ENCODE results near the gene AK9.

DNA sequence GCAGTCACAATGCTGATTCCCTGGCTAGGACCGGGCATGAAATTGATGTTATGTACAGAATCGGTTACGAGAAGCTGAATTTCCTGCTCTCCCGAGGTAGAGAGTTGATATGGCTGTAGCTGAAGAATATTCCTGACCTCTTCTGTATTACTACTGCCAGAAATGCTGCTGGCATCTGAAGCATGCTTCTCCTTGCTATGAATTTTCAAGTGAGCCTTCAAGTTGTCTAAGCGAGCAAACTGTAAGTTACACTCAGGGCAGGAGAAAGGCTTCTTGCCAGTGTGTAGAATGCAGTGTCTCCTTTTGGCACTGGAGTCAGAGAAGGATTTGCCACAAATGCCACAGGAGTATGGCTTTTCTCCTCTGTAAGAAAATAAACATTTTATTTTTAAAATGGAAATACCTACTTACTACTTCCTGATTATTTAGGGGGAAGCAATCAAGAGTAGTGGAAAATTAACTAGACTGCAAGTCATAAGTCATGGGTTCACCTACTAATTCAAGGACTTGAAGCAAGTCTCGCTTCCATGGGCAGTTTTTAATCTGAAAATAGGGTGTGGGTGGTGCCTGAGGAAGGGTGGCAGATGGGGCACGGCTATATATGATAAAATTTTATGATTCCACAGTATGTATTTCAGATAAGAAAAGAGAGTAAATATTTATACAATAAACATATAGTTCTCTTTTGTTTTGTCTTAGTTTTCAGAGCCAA is 224.6 kb downstream of the AK9 start:
- TF ChIP-seq CTCF (IDR thresholded peaks at IDR 0.05) (no peak), POLR2AphosphoS5 (IDR thresholded peaks at IDR 0.05; ENCODE audit: low read depth, low read length) (no peak), REST (IDR thresholded peaks at IDR 0.05; ENCODE audit: insufficient read depth in 1 of 2, low read depth in 2 of 2, low read length in 1 of 2) (no peak), SIN3A (IDR thresholded peaks at IDR 0.05; ENCODE audit: borderline replicate concordance, insufficient read depth, low read depth, low read length) (no peak), TCF7L2 (IDR thresholded peaks at IDR 0.05; ENCODE audit: low read depth, low read length) (no peak)
